ENCODE measurements around the gene DOC2B. TPM values are rescaled to one million over a fixed set of nuclear protein-coding genes. Genes with fewer than 3 reads are reported as not detected.

DOC2B gene
- total and polyA plus RNA-seq, 9 of the 15 experiments (the other 6 are each of a cell fraction or from before 2014, with no cell fraction given), result 0.02 TPM; not detected in 8

- BruUV-seq (replicated peaks), result no TSS peak
- H2AFZ ChIP-seq (ENCODE audit: low read depth, low read length), result no peak overlapping the region
- ATAC-seq (no peak), FAIRE-seq (no peak), DNase-seq (ENCODE audit: extremely low read depth in 1 of 4, low spot score in 3 of 4) (no peak)
- H4K20me1 ChIP-seq (replicated peaks; ENCODE audit: control insufficient read depth, insufficient read depth, low read length), result no peaks in the 10 kb centered on the region
- in situ Hi-C loops (cut with MboI), result no loop called here
- no peaks in the 10 kb centered on the region for H3K9me3 ChIP-seq (replicated peaks; ENCODE audit: control insufficient read depth, insufficient read depth, low read depth, low read length)
- no peaks in the 10 kb centered on the region for H3K79me2 ChIP-seq (ENCODE audit: control insufficient read depth, insufficient read depth, low read length)
- H3K4me1 ChIP-seq (replicated peaks in 1 of 2; ENCODE audit: control insufficient read depth in 2 of 2, insufficient read depth in 2 of 2, low read length in 2 of 2), result no peaks in the 10 kb centered on the region
- H3K27ac ChIP-seq (ENCODE audit: extremely low read depth, low read depth, low read length), result no peak overlapping the region
- ChIA-PET POLR2A (no interaction called here), CTCF (ENCODE audit: low intra/inter-chr PET ratio) (no interaction called here)
- peaks cover 0 to 30% of the 10 kb centered on the region in 2 experiments; a peak in 2 of 5 replicates for H3K27me3 ChIP-seq (ENCODE audit: control insufficient read depth in 2 of 2, insufficient read depth in 2 of 2, low read length in 2 of 2)
- H3K36me3 ChIP-seq (ENCODE audit: control insufficient read depth, insufficient read depth, low read length), result no peaks in the 10 kb centered on the region
- H3K9me1 ChIP-seq (ENCODE audit: control insufficient read depth, insufficient read depth, low read length), result no peaks in the 10 kb centered on the region
- H3K9ac ChIP-seq (ENCODE audit: insufficient read depth in 1 of 2, low read depth in 2 of 2, low read length in 2 of 2), result no peak overlapping the region
- 0% methylated on average over 5 of the region's 5 CpGs for WGBS (ENCODE audit: insufficient coverage, low coverage, missing lambda C conversion rate)
- H3K4me2 ChIP-seq (ENCODE audit: insufficient read depth, low read length), result no peak overlapping the region
- intact Hi-C loops (cut with micrococcal nuclease), result no loop called here
- no peak overlapping the region for H3K4me3 ChIP-seq
- TF ChIP-seq SMARCE1 (IDR thresholded peaks at IDR 0.05), result no peak
- no peak for TF ChIP-seq DPF2 (IDR thresholded peaks at IDR 0.05)
- no peak for TF ChIP-seq PTRF (tag; IDR thresholded peaks at IDR 0.05)
- no peak for TF ChIP-seq SP2 (IDR thresholded peaks at IDR 0.05; ENCODE audit: extremely low read depth, low read depth, low read length, poor library complexity, severe bottlenecking)
- TF ChIP-seq ZNF507 (tag; conservative IDR thresholded peaks at IDR 0.05), result no peak
- no peak for TF ChIP-seq CCNT2 (IDR thresholded peaks at IDR 0.05; ENCODE audit: borderline replicate concordance, extremely low read depth, insufficient read length, low read depth, low read length)
- no peak for TF ChIP-seq ZBTB17 (CRISPR knock-in tag; IDR thresholded peaks at IDR 0.05)
- no peak for TF ChIP-seq COPS2 (conservative IDR thresholded peaks at IDR 0.05)
- TF ChIP-seq ZBTB2 (IDR thresholded peaks at IDR 0.05), result no peak
- TF ChIP-seq ZNF830 (CRISPR knock-in tag; IDR thresholded peaks at IDR 0.05), result no peak
- TF ChIP-seq GTF2E2 (tag; IDR thresholded peaks at IDR 0.05), result no peak
- no peak for TF ChIP-seq RAD21 (CRISPR knock-in tag; conservative IDR thresholded peaks at IDR 0.05 in 1 of 2, IDR thresholded peaks at IDR 0.05 in 1 of 2)
- no peak for TF ChIP-seq RUNX1 (IDR thresholded peaks at IDR 0.05; ENCODE audit: low read depth)
- no peak for TF ChIP-seq TRIM25 (IDR thresholded peaks at IDR 0.05; ENCODE audit: borderline replicate concordance)
- TF ChIP-seq ILF3 (IDR thresholded peaks at IDR 0.05; ENCODE audit: borderline replicate concordance), result no peak
- TF ChIP-seq ZNF695 (CRISPR knock-in tag; IDR thresholded peaks at IDR 0.05), result no peak
- TF ChIP-seq USF1 (CRISPR knock-in tag; IDR thresholded peaks at IDR 0.05), result no peak
- no peak for TF ChIP-seq ZNF57 (CRISPR knock-in tag; IDR thresholded peaks at IDR 0.05)
- no peak for TF ChIP-seq KLF16 (IDR thresholded peaks at IDR 0.05)
Measured at GRCh38 chr17:179066-179432, 2.4 kb downstream of the DOC2B start.
